Chondrocyte (in vitro differentiated cells): ENCODE results near the gene ZNF480. TPM values are rescaled to one million over a fixed set of nuclear protein-coding genes. Genes with fewer than 3 reads are reported as not detected.
"Not testable (repeated sequence)": the region's sequence is repeated elsewhere in the genome, so short reads cannot be mapped to it uniquely, and the experiment has no call there.

Experiments
- DNase-seq: peaks from one replicate; pipeline ENCODE4 v3.0.0; 2021; ENCODE audit warnings: mixed read lengths, low spot score
- H3K27ac Mint-ChIP-seq: one replicate; pipeline ENCODE4 v1.8.0; 2021; ENCODE audit warnings: mild to moderate bottlenecking, moderate library complexity, mixed read lengths; ENCODE audit not compliant: unreplicated experiment
- H3K27me3 Mint-ChIP-seq: 2 replicates; pipeline ENCODE4 v1.8.0; 2021; ENCODE audit warnings: low read depth, mixed read lengths
- H3K36me3 Mint-ChIP-seq: 2 replicates; pipeline ENCODE4 v1.8.0; 2021; ENCODE audit warnings: low read depth, mixed read lengths
- H3K4me1 Mint-ChIP-seq: 2 replicates; pipeline ENCODE4 v1.8.0; 2021; ENCODE audit warnings: low read depth, mild to moderate bottlenecking, mixed read lengths
- H3K4me3 Mint-ChIP-seq: one replicate; pipeline ENCODE4 v1.8.0; 2021; ENCODE audit warnings: mild to moderate bottlenecking, moderate library complexity, mixed read lengths; ENCODE audit not compliant: unreplicated experiment
- H3K9me3 Mint-ChIP-seq: 2 replicates; pipeline ENCODE4 v1.8.0; 2021; ENCODE audit warnings: low read depth, mixed read lengths
- long read RNA-seq: library from polyadenylated mRNA; stranded (forward); transcript quantifications from one replicate; pipeline ENCODE4 v2.0.0, GENCODE V29; 2021
- total RNA-seq: library from RNA; stranded (reverse); gene quantifications from 3 replicates; pipeline ENCODE4 v1.2.1, GENCODE V29; 2021
- TF ChIP-seq, protein P1 (sequence below): fragments of 200-600 bp; sonication (generic); IDR thresholded peaks from 2 replicates; pipeline ENCODE4 v1.5.0; 2021; ENCODE audit warnings: antibody characterized with exemption, mild to moderate bottlenecking, moderate library complexity

ZNF480 gene
- total RNA-seq: 10.0 to 12.1 TPM (median 11.6 TPM) in 3 replicates
- long read RNA-seq, full-length matches to known transcripts: 6 of 8 reads
- long read RNA-seq, partial matches to known transcripts: 1 of 8 reads
- long read RNA-seq, other reads (novel, unspliced or antisense): 1 of 8 reads

DNA sequence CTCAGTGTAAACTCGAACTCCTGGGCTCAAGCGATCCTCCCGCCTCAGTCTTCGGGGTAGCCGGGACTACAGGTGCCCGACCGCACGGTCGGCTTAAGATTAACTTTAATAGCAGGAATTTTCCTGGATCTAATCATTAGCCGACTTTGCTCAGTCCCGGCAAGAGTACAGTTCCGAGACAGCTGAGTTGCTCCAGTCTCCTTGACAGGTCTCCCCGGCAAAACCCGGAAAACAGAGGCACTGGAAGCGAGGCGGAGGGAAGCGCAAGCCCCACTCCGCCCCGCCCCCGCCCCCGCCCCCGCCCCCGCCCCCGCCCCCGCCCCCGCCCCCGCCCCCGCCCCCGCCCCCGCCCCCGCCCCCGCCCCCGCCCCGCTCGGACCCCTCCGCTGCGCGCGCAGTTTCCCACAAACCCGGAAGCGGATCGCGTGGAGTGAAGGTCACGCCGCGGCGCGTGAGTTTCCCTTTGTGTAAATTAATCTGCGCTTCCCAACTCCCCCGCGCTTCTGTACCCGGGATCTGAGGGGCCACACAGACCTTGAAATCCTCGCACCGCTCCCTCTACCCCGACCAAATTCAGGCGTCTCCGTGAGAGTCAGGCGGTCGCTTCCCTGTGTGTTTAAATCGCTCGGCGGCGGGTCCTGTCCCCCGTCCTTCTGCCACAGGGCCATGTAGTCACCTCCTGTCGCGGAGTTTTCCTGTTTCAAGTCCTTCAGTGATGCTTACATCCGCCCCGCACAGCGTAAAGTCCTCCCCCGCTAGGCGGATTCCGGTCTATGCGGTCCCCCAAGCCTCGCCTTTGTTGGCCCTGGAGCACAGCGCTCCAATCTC, at the start of gene ZNF480:
ZNF480 (plus strand) TSS at position 397 of the 828 bp plus-strand sequence. CDS start 3,244 bp downstream, outside the sequence.
- peaks cover 33% of the 10 kb centered on the region for H3K36me3 Mint-ChIP-seq
- H3K27ac Mint-ChIP-seq: peak within 1 kb of the TSS; percentile 99
- peaks cover 15% of the 10 kb centered on the region for H3K9me3 Mint-ChIP-seq
- no peak for DNase-seq
- peaks cover 24% of the 10 kb centered on the region for H3K4me1 Mint-ChIP-seq
- H3K4me3 Mint-ChIP-seq: peak within 1 kb of the TSS; percentile 96
- TF ChIP-seq, protein P1, sequence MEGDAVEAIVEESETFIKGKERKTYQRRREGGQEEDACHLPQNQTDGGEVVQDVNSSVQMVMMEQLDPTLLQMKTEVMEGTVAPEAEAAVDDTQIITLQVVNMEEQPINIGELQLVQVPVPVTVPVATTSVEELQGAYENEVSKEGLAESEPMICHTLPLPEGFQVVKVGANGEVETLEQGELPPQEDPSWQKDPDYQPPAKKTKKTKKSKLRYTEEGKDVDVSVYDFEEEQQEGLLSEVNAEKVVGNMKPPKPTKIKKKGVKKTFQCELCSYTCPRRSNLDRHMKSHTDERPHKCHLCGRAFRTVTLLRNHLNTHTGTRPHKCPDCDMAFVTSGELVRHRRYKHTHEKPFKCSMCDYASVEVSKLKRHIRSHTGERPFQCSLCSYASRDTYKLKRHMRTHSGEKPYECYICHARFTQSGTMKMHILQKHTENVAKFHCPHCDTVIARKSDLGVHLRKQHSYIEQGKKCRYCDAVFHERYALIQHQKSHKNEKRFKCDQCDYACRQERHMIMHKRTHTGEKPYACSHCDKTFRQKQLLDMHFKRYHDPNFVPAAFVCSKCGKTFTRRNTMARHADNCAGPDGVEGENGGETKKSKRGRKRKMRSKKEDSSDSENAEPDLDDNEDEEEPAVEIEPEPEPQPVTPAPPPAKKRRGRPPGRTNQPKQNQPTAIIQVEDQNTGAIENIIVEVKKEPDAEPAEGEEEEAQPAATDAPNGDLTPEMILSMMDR: peak; percentile 53
- no peaks in the 10 kb centered on the region for H3K27me3 Mint-ChIP-seq

DNA sequence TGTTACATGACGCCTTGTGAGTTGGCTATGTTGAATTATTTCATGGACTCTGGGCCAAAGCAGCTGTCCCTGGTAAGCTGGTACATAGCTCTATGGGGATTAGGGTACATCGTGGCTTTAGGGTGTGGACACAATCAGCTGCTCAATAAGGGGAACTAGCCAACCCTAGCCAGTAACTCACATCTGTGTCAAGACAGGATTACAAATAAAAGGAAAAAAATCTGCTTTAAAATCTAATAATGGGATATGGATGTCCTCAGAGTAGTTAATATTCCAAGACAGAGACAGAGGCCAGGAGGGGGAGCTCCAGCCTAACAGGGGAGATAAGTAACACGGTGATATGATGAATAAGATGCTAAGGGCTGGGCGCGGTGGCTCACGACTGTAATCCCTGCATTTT, 48.7 kb upstream of the ZNF480 start:
- Mint-ChIP-seq H3K9me3 (peaks cover 6% of the 10 kb centered on the region), H3K4me1 (no peaks in the 10 kb centered on the region), H3K4me3 (no peak overlapping the region), H3K27me3 (no peaks in the 10 kb centered on the region), H3K27ac (peak overlapping the region; percentile 27), H3K36me3 (no peaks in the 10 kb centered on the region)
- TF ChIP-seq, protein P1: peak; percentile 78
- no peak for DNase-seq

DNA sequence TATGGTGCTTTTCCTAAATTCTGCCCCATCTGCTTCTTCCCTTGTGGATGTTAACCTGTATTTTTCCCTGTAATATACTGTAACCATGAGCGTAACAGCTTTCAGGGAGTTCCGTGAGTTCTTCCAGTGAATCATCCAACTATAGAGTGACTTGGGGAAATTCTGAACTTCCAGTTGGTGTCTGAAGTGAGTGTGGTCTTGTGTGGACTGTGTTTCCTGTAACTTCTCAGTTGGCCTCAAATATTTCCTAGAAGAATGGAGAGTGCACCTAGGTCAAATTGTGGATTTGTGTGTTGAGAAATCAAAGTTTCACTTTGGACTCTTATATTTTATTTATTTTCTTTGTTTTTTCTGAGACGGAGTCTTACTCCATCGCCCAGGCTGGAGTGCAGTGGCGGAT, 38.5 kb upstream of the ZNF480 start:
- H3K27ac Mint-ChIP-seq: no peak overlapping the region
- H3K36me3 Mint-ChIP-seq: no peaks in the 10 kb centered on the region
- TF ChIP-seq, protein P1: no peak
- no peak overlapping the region for H3K4me3 Mint-ChIP-seq
- H3K9me3 Mint-ChIP-seq: no peaks in the 10 kb centered on the region
- H3K4me1 Mint-ChIP-seq: no peaks in the 10 kb centered on the region
- DNase-seq: no peak
- H3K27me3 Mint-ChIP-seq: no peaks in the 10 kb centered on the region

DNA sequence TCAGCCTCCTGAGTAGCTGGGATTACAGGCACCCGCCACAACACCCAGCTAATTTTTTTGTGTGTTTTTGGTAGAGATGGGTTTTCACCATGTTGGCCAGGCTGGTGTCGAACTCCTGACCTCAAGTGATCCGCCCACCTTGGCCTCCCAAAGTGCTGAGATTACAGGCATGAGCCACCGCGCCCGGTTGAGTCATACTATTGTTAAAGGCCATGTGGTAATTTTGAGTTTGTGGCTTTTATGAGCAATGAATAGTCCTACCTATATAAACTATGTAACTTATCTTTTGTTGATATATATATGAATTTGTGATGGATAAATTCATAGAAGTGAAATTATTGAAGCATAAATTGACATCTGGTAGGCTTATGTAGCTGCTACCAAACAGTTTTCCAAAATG, 31.4 kb upstream of the ZNF480 start:
- not testable (repeated sequence) for DNase-seq, H3K4me3 Mint-ChIP-seq, H3K36me3 Mint-ChIP-seq, H3K27me3 Mint-ChIP-seq, H3K27ac Mint-ChIP-seq, H3K9me3 Mint-ChIP-seq
- H3K4me1 Mint-ChIP-seq: peaks cover 11% of the 10 kb centered on the region

DNA sequence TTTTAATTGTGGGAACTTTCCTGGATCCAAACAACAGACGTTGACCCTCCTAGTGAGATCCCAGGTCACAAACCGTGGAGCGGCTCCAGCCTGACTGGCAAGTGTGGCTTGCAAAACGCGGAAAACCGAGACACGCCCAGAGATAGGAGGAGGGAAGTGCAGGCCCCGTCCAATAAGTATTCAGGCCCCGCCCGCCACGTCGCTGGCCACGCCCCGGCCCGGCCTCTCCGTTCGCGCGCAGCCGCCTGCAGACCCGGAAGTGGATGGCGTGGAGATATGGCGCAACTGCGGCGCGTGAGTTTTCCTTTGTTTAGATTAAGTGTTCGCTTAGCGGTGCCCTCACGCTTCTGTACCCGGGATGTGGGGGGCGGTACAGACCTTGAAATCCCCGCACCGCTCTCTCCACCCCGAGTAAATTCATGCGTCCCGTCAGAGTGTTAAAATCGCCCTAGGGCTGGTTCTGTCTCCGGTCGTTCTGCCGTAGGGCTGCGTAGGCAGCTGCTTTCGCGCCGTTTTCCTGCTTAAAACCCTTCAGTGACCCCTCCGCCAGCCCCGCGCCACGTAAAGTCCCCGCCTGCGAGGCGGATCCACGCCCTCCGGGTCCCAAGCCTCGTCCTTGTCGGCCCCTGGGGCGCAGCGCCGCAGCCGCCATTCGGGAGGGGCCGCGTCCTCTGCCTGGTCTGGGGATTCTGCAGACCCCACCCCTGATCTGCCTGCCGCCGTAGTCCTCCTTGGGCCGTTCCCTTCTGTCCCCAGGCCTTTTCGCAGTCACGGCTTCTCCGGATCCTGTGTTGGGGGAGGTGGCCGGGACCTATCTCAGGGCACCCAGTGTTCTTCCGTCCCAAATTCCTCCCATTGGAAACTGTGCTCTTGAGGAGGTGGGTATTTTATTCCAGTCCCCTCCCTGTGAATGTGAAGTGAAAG, 27.4 kb upstream of the ZNF480 start, which contains the start of gene ZNF766:
ZNF766 (plus strand) TSS at position 250 of the 924 bp plus-strand sequence; CDS start at position 277, 27 bp downstream.
- no peaks in the 10 kb centered on the region for H3K9me3 Mint-ChIP-seq
- H3K27ac Mint-ChIP-seq: peak within 1 kb of the TSS; percentile 98
- peak within 1 kb of the TSS; percentile 100 for H3K4me3 Mint-ChIP-seq
- H3K4me1 Mint-ChIP-seq: peaks cover 32% of the 10 kb centered on the region
- peak; percentile 98 for DNase-seq
- peaks cover 13% of the 10 kb centered on the region for H3K36me3 Mint-ChIP-seq
- no peaks in the 10 kb centered on the region for H3K27me3 Mint-ChIP-seq
- TF ChIP-seq, protein P1: peak; percentile 3
